ENCODE data around the gene ADCY5. TPM values are rescaled to one million over a fixed set of nuclear protein-coding genes. Genes with fewer than 3 reads are reported as not detected.

The ADCY5 gene
- total RNA-seq, 4 donors from 2014 or later: 3.5 to 44.6 (median 14.5) TPM

DNA sequence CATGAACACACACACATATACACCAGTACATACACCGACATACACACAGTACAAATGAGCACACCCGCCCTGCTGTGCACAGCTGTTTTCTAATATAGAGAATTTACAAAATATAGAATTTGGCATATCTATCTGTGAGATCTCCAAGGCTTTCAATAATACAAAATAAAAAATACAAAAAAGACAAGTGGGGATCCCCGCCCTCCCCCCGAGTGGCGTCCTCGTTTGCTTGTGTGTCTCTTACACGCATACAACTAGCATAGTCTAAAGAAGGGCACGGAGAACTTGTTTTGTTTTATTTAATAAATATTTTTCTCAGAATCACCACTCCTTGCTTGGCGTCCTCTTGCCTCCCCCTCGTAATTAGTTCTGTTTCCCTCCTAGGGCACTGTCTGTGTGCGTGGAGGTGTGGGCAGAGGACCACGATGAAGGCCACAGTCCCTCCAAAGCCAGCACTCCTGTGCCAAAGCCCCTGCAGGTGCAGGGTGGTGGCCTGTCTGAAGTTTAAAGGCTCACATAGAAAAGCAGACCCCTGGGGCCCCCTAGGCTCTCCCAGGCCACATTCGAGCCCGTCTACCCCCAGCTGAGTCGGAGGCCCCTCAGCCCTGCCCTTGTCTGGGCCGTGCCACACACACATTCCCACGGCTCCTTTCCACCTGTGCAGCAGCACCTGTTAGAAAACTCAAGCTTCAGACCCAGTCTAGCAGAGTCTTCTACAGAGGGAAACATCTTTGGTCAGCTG, 165.1 kb downstream of the ADCY5 start:
- no peaks in the 10 kb centered on the region for H3K27me3 ChIP-seq
- H3K4me1 ChIP-seq: no peaks in the 10 kb centered on the region
- no peak overlapping the region for H3K4me3 ChIP-seq
- no peak overlapping the region for H3K27ac ChIP-seq
- no peak for DNase-seq
- no peaks in the 10 kb centered on the region for H3K9me3 ChIP-seq
- TF ChIP-seq POLR2A (IDR thresholded peaks at IDR 0.05) (no peak), CTCF (IDR thresholded peaks at IDR 0.05) (no peak)
- H3K36me3 ChIP-seq: no peaks in the 10 kb centered on the region

- no peak overlapping the region for H3K4me3 ChIP-seq
- DNase-seq: no peak
- no peaks in the 10 kb centered on the region for H3K4me1 ChIP-seq
- no peaks in the 10 kb centered on the region for H3K36me3 ChIP-seq
- no peak overlapping the region for H3K27ac ChIP-seq
- TF ChIP-seq CTCF (IDR thresholded peaks at IDR 0.05) (no peak), POLR2A (IDR thresholded peaks at IDR 0.05) (no peak)
- H3K9me3 ChIP-seq: no peaks in the 10 kb centered on the region
- H3K27me3 ChIP-seq: no peaks in the 10 kb centered on the region
Observed at GRCh38 chr3:123283074-123283473, 165.8 kb downstream of the ADCY5 start.

GRCh38 chr3:123282461-123282860, 166.4 kb downstream of the ADCY5 start:
- no peaks in the 10 kb centered on the region for H3K27me3 ChIP-seq
- no peak overlapping the region for H3K27ac ChIP-seq
- H3K4me1 ChIP-seq: no peaks in the 10 kb centered on the region
- no peak for DNase-seq
- H3K4me3 ChIP-seq: no peak overlapping the region
- H3K9me3 ChIP-seq: no peaks in the 10 kb centered on the region
- H3K36me3 ChIP-seq: no peaks in the 10 kb centered on the region
- TF ChIP-seq POLR2A (IDR thresholded peaks at IDR 0.05) (no peak), CTCF (IDR thresholded peaks at IDR 0.05) (no peak)

DNA sequence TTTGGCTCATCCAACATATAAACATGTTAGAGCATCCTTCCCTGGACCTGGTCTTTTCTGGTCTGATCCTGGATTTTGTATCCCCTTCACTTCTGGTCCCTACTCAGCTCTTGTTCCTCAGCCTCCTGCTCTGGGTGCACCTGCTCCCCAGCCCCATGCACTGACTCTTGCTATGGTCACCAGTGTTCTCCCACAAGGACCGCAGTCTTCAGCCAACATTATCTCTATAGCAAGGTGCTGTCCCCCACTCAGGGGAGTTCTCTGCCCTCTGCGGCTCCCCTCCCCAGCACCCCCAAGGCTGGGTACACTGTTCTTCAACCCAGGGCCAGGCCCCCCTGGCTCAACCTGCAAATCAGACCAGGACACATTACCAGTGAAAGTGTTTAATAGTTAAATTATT, 167.0 kb downstream of the ADCY5 start:
- no peaks in the 10 kb centered on the region for H3K9me3 ChIP-seq
- H3K4me3 ChIP-seq: no peak overlapping the region
- H3K36me3 ChIP-seq: no peaks in the 10 kb centered on the region
- H3K27me3 ChIP-seq: no peaks in the 10 kb centered on the region
- DNase-seq: no peak
- no peaks in the 10 kb centered on the region for H3K4me1 ChIP-seq
- TF ChIP-seq POLR2A (IDR thresholded peaks at IDR 0.05): no peak
- TF ChIP-seq CTCF (IDR thresholded peaks at IDR 0.05): no peak
- H3K27ac ChIP-seq: no peak overlapping the region

GRCh38 chr3:123281406-123281805, 167.5 kb downstream of the ADCY5 start:
- TF ChIP-seq POLR2A (IDR thresholded peaks at IDR 0.05) (no peak), CTCF (IDR thresholded peaks at IDR 0.05) (no peak)
- DNase-seq: no peak
- Histone ChIP-seq H3K9me3 (no peaks in the 10 kb centered on the region), H3K4me3 (no peak overlapping the region), H3K4me1 (no peaks in the 10 kb centered on the region), H3K36me3 (no peaks in the 10 kb centered on the region), H3K27ac (no peak overlapping the region), H3K27me3 (no peaks in the 10 kb centered on the region)

Measured in Peyer's patch (tissue), 4 donors.